Measurements from ENCODE around the gene PROC.

The PROC gene

DNA sequence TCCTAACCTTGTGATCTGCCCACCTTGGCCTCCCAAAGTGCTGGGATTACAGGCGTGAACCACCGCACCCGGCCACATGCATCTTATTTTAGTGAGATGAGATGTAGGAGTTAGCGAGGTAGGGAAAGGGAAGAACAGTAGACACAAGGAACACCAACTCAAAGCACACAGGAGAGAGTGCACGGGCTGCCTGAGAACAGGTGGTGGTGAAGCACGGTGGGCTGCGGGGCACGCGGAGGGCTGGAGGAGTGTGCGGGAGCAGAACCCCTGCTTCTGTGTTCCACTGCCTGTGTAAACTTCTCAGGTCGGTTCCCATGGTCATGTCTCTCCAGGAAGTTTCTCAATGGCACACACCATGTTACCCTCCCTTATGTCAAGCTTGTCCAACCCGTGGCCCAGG is 38.7 kb downstream of the PROC start:
- DNase-seq (ENCODE audit: low read depth in 2 of 2) = no peak

DNA sequence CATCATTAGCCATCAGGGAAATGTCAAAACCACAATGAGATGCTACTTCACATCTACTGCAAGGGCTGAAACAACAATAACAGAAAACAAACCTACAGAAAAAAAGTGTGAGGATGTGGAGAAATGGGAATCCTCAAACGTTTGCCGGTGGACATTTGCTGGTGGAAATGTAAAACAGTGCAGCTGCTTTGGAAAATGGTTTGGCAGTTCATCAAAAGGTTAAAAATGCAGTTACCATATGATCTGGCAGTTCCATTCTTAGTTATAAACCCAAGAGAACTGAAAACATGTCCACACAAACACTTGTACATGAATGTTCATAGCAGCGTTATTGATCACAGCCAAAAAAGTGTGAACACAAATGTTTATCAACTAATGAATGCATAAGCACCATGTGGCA is 44.2 kb downstream of the PROC start:
- DNase-seq (ENCODE audit: low read depth in 2 of 2) = no peak

DNA sequence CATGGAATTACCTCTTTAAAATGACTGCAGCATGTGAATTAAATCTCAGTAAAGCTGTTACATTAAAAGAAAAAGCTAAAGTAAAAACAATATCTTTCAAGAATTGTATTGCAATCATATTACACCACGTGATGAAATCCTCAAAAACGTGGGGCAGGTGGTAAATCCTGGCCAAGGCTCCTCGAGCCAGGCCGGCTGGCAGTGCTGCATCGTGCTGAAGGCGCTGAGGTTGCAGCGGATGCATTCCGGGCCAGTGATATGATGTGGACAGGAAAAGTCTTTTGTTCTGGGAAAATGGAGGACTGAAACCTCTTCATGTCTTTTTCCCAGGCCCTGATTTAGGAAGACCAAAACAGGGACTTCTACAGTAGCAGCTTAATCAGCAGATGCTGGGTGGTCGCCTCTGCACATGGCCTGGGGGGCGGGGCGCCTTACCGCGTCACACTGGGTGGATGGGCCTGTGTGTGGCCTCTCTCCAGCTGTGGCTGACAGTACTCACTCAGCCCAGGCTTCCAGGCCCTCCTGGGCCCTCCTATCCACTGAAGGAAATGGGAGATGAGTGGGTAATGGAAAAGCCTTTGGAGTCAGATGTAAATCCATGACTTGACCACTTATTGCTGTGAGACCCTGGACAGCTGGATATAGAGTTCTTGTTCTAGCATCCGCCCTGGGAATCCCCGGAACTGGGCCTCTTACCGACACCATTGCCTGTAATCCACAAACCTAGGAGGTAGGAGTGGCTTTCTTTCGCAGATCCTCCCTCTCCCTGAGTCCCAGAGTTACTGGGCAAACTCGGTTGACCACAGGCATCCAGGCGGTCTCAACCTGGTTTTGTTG is 45.1 kb downstream of the PROC start:
- no peak for DNase-seq (ENCODE audit: low read depth in 2 of 2)

DNA sequence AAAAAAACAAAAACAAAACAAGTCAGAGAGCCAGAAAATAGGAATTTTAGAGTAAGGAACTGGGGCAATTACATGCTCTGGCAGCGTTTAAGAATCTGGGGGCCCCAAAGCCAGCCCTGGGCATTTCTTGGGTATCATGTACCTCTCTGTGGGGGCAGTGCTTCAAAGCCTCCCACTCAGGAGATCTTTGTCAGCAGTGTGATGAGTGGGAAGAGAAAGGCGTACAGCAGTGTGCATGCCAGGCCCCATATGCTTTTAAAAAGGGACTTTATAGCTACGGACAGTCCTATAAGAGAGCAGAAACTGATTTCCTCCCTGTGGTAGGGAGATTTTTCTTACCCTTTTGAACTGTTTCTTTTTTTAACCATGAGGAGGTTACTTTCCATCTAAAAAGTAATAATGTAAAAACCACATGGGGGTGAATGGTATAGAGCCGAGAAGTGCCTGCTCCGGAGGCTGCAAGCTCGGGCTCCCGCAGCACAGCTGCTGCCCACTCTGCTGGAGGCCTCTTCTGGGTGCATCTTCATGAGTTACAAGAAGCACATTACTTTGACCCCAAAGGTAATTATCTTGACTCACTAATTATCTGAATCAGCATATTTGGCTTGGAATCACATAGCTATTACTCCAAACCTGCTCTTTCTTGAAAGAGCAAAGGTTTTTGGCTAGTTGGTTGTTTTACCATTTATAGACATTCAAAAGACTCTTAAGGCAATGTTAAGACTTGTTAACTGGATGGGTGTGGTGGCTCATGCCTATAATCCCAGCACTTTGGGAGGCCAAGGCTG is 46.4 kb downstream of the PROC start:
- no peak for DNase-seq (ENCODE audit: low read depth in 2 of 2)

DNA sequence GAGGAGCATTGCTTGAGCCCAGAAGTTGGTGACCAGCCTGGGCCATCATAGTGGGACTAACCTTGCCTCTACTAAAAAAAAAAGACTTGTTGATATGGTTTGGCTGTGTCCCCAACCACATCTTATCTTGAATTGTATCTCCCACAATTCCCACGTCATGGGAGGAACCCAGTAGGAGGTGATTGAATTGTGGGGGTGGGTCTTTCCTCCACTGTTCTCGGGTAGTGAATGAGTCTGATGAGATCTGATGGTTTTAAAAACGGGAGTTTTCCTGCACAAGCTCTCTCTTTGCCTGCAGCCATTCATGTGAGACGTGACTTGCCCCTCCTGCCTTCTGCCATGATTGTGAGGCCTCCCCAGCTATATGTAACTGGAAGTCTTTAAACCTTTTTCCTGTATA is 47.0 kb downstream of the PROC start:
- no peak for DNase-seq (ENCODE audit: low read depth in 2 of 2)

DNA sequence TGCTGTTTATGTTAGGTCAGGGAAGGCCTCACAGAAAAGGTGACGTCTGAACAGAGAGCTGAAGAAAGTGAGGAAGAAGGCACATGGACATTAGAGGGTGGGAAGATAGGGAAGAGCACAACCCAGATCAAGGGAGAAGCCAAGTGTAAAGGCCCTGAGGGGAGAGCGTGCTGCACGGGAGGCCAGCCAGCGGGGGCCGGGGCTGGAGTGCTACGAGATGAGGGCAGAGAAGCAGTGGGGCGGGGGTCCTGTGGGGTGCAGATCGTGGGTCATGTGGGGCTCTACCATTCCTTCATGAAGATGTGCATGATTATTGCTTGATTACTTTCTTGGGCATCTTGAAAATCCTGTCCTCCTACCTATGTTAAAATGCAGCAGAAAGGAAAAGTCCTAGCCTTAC is 50.8 kb downstream of the PROC start:
- DNase-seq (ENCODE audit: low read depth in 2 of 2) = no peak

DNA sequence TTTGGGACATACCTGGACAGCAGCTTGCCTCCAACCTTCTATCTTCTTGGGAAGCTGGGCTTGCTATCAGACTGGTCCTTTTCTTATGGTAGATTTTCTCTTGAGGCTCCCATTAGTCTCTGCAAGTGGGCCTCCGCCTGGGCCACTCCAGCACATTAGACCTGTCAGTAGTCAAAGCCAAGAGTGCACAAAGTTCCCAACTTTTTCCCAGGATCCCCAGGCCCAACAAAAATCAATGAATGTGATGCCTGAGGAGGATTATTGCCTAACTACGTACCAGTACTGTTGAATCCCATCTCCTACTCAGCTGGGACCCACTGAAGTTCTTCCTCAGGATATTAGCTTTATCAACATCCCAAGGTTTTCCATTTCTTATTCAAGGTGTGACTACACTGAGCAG is 51.7 kb downstream of the PROC start:
- DNase-seq (ENCODE audit: low read depth in 2 of 2) = no peak

DNA sequence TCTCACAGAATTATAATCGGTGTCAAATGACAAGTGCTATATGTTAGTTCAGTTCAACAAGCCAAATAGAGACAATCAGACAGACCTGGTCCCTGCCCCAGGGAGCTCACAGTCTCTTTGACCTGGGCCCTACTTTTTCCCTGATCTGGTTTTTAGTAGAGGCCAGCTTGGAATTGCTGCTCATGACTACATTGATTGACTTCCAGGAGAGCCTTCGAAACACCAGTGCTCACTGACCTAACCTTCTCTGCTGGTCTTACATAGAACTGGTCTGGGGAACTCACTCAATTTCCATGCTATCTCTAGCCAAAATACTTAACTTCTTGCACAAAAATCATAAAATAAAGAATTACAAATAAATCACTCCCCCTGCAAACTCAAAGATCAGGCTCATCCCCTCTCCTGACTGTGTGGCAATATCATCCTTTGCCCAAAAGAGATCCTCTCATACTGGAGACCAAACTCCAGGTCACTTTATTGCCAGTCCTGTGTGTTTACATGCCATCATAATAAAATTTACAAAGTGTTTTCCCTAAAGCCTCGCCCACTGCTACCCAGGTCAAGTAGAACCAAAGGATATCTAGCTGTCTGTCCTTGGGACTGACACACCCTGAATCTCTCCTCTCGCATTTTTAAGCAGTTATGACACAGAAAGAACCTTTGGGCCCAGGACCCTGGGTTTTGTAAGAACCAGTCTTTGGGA is 53.2 kb downstream of the PROC start:
- no peak for DNase-seq (ENCODE audit: low read depth in 2 of 2)

DNA sequence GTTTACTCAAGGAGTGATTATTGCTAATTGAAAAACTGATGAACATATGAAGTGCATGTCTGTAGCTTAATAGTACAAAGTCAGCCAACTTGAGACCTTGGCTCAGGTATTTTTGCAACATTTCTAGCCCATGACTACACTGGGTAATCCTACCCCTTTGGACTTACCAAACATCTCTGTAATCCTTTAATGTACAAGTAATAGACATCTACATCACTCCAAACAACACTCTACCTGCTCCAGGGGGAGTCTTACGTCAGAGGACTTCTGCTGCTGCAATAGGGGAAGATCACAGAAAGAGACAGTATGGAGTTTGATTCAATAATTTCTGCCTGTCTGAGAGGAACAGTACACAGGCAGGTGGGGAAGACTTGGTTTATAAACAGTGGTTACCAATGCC is 54.0 kb downstream of the PROC start:
- DNase-seq (ENCODE audit: low read depth in 2 of 2) = no peak

DNA sequence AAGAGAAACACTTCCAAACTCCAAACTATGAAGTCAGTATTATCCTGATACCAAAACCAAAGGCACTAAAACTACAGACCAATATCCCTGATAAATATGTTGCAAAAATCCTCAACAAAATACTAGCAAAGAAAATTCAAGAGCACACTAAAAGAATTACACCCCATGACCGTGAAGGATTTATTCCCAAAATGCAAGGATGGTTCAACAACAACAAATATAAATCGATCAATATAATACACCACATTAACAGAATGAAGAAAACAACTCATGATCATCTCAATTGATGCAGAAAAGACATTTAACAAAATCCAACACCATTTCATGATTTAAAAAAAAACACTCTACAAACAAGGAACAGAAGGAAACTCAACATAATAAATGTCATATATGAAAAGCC is 57.6 kb downstream of the PROC start:
- no peak for DNase-seq (ENCODE audit: low read depth in 2 of 2)

All from stimulated activated CD4-positive, alpha-beta T cell treated with anti-CD3 and anti-CD28 coated beads, Interleukin-1b, Interleukin-23, amount 100 ng/mL, for 1 hour (primary cell).